GM13976 (cell line): Measurements from ENCODE around the gene ULK1.

Experiments
- DNase-seq: peaks from one replicate; pipeline ENCODE4 v3.0.0; 2012; ENCODE audit warnings: low spot score
- CTCF ChIP-seq: IDR thresholded peaks from 2 replicates; pipeline ENCODE4 v1.5.1; 2012; ENCODE audit warnings: borderline replicate concordance, mild to moderate bottlenecking; ENCODE audit not compliant: insufficient read depth; ENCODE audit errors: extremely low read depth, missing control alignments, control extremely low read depth
- in situ Hi-C: fragments of 300-500 bp; cut with MboI; formaldehyde crosslinking; loops from one replicate; pipeline ENCODE4 v1.12.0; 2022; ENCODE audit warnings: low sequenced_read_pairs, mixed read lengths, inconsistent platforms; ENCODE audit not compliant: unreplicated experiment

Gene ULK1

GRCh38 chr12:131850856-131851559 is 43.4 kb upstream of the ULK1 start:
- no peak for TF ChIP-seq CTCF
- in situ Hi-C loops, result no loop called here
- no peak for DNase-seq

GRCh38 chr12:131851741-131852550 is 42.5 kb upstream of the ULK1 start:
- no peak for TF ChIP-seq CTCF
- in situ Hi-C loops, result no loop called here
- no peak for DNase-seq

- in situ Hi-C loops, result no loop called here
- TF ChIP-seq CTCF, result no peak
- DNase-seq, result no peak
These were observed 41.7 kb upstream of the ULK1 start for GRCh38 chr12:131852551-131853299.

- in situ Hi-C loops, result no loop called here
- DNase-seq, result no peak
- no peak for TF ChIP-seq CTCF
These were observed 40.3 kb upstream of the ULK1 start for GRCh38 chr12:131853832-131854797.

- in situ Hi-C loops, result no loop called here
- TF ChIP-seq CTCF, result no peak
- DNase-seq, result no peak
These were observed 39.5 kb upstream of the ULK1 start for GRCh38 chr12:131854861-131855476.
